Activated CD4-positive, alpha-beta T cell treated with anti-CD3 and anti-CD28 coated beads, Interleukin-2, Interleukin-6, amounts not matched to agents 100 ng/mL and 50 ng/mL, durations not matched to agents 16 hours and 8 hours (primary cell): ENCODE results near the gene RTN3.
"Not testable (repeated sequence)": the region's sequence is repeated elsewhere in the genome, so short reads cannot be mapped to it uniquely, and the experiment has no call there.

ENCODE experiments used
- DNase-seq: peaks from one replicate; pipeline ENCODE4 v3.0.0-alpha.2; 2020

RTN3 gene

GRCh38 chr11:63769042-63769713 is 87.9 kb downstream of the RTN3 start:
- DNase-seq: peak; percentile 21

GRCh38 chr11:63769714-63770455 is 88.6 kb downstream of the RTN3 start:
- no peak for DNase-seq

GRCh38 chr11:63770763-63771162 is 89.5 kb downstream of the RTN3 start:
- no peak for DNase-seq

DNA sequence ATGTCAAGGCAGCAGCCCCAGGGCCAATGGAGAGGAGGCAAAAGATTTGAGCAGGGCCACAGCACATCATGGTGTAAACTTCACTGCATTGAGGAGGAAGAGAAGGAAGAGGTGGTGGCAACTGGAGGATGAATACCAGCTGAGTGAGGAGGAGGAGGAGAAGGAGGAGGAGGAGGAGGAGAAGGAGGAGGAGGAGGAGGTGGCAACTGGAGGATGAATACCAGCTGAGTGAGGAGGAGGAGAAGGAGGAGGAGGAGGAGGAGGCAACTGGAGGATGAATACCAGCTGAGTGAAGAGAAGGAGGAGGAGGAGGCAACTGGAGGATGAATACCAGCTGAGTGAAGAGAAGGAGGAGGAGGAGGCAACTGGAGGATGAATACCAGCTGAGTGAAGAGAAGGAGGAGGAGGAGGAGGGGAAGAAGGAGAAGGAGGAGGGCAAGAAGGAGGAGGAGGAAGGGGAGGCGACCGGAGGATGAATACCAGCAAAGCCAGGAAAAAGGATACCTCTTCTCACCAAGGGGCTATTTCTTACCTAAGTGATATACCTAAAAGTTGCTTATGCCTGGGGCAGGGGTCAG is 90.5 kb downstream of the RTN3 start:
- not testable (repeated sequence) for DNase-seq

- DNase-seq: no peak
These were observed 93.9 kb downstream of the RTN3 start for GRCh38 chr11:63775191-63775590.

- no peak for DNase-seq
These were observed 97.7 kb downstream of the RTN3 start for GRCh38 chr11:63779039-63779438.

DNA sequence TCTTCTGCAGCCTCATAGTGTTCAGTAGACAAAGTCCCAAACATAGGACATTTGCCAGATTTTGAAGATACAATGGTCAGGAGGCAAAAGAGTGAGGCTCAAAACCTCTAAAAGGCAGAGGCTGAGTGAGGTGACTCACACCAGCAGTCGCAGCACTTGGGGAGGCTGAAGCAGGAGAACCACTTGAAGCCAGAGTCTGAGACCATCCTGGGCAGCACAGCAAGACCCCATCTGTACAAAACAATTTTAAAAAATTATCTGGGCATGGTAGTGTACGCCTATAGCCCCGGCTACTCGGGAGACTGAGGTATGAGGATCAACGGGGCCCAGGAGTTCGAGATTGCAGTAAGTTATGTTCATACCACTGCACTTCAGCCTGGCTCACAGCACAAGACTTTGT is 101.4 kb downstream of the RTN3 start:
- DNase-seq: no peak

DNA sequence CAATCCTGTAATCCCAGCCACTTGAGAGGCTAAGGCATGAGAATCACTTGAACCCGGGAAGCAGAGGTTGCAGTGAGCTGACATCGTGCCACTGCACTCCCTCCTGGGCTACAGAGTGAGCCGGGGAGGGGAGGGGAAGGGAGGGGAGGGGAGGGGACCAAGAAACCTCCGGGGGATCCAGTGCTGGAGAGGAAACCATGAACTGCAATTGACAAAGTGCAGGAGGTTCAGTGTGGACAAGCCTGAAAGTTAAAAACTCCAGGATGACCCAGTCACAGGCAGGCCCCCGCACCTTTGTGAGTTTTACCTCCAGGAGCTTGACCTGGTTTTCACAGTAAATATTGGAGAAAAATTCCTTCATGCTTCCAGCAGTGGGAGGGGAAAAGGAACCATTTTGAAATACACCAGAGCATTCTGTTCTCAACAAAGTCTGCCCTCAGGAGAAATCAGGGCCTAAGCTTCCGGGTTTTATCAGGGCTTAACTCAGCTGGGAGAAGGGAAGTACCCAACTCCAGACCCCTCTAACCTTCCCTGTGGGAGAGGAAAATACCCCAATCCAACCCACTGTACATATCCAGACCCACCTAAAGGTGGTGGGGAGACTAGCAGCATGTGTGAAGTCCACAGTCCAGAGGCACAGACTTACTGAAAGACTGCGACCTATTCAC is 102.8 kb downstream of the RTN3 start:
- DNase-seq: no peak

- no peak for DNase-seq
These were observed 104.5 kb downstream of the RTN3 start for GRCh38 chr11:63785823-63786222.

GRCh38 chr11:63791495-63792167 is 110.3 kb downstream of the RTN3 start:
- no peak for DNase-seq

GRCh38 chr11:63793161-63793560 is 111.9 kb downstream of the RTN3 start:
- DNase-seq: no peak

DNA sequence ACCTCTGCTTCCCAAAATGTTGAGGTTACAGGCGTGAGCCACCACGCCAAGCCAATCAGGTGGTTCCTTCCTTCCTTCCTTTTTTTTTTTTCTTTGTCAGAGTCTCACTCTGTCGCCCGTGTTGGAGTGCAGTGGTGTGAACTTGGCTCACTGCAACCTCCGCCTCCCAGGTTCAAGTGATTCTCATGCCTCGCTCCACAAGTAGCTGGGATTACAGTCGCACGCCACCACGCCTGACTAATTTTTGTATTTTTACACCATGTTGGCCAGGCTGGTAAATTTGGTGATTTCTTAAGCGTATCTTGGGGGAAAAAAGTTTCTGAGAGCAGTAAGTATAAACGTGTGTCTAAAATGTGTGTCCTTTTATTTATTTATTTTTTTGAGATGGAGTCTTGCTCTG is 113.8 kb downstream of the RTN3 start:
- DNase-seq: no peak

GRCh38 chr11:63800921-63801320 is 119.6 kb downstream of the RTN3 start:
- DNase-seq: no peak

- DNase-seq: no peak
These were observed 121.5 kb downstream of the RTN3 start for GRCh38 chr11:63802637-63803414.

- DNase-seq: no peak
These were observed 123.0 kb downstream of the RTN3 start for GRCh38 chr11:63804259-63804658.

DNA sequence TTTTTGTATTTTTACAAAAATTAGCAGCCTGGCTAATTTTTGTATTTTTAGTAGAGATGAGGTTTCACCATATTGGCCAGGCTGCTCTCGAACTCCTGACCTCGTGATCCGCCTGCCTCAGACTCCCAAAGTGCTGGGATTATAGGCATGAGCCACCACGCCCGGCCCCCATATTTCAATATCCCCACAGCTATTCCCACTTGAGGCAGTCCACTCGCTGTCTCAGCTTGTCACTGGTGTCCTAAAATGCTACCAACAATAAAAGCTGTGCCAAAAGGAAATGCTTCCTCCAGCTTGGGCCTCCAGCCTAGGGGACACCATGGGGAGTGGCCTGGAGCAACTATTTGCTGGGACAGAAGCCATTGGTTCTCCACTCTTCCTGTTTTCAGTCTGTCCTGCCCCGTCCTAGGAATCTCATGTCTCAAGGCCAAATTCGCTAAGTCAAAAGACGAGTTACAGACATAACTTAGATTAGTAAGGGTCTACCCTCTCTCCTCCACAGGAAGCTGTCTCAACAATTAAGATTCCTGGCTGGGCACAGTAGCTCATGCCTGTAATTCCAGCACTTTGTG is 124.6 kb downstream of the RTN3 start:
- DNase-seq: no peak
